ENCODE measurements around the gene CCR6. TPM values are rescaled to one million over a fixed set of nuclear protein-coding genes. Genes with fewer than 3 reads are reported as not detected.
"Not testable (repeated sequence)": the region's sequence is repeated elsewhere in the genome, so short reads cannot be mapped to it uniquely, and the experiment has no call there.

Gene CCR6
- 1 to 10 TPM; 3.1 to 5.3 TPM for total RNA-seq

GRCh38 chr6:167122827-167123657 lies at the start of gene CCR6:
TSS of gene CCR6 (plus strand) at chr6:167123096. CDS start at chr6:167136135, 13,039 bp downstream.
- ChIA-PET POLR2A (no interaction called here), CTCF (interaction anchor here (1.3 to 1.6 kb wide), 3 partner anchors 11 to 29 kb away, joined by 3 to 4 read pairs (median 4); no protein-coding TSS in a partner anchor)

GRCh38 chr6:167073679-167074274 lies 49.1 kb upstream of the CCR6 start:
- POLR2A ChIA-PET: no interaction called here

GRCh38 chr6:167077241-167077932 lies 45.5 kb upstream of the CCR6 start:
- ChIA-PET POLR2A (no interaction called here), CTCF (no interaction called here)

More at GRCh38 chr6:167073679-167074274, 49.1 kb upstream of the CCR6 start:
- CTCF ChIA-PET: no interaction called here

- CTCF ChIA-PET: interaction anchor here (1.3 kb wide), 1 partner anchor 129 kb away, joined by 3 read pairs; no protein-coding TSS in a partner anchor
- POLR2A ChIA-PET: no interaction called here
Measured at GRCh38 chr6:167078745-167079144, 44.2 kb upstream of the CCR6 start.

- ChIA-PET POLR2A (no interaction called here), CTCF (interaction anchor here (1.3 kb wide), 1 partner anchor 130 kb away, joined by 3 read pairs; no protein-coding TSS in a partner anchor)
Measured at GRCh38 chr6:167079853-167080297, 43.0 kb upstream of the CCR6 start.

DNA sequence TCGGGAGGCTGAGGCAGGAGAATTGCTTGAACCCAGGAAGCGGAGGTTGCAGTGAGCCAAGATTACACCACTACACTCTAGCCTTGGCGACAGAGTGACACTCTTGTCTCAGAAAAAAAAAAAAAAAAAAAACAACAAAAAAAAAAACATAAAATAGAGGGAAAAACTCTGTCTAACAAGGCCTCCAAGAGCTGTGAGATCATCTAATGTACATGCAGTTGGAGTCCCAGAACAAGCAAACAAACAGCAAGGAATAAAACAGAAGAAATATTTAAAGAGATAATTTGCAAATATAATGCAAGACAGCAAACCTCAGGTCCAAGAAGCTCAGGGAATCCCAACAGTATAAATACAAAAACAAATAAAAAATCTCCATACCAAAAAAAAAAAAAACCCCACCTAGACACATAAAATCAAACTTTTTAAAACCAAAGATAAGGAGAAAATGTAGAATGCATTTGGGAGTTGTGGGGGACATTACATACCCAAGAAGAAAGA lies 35.0 kb upstream of the CCR6 start:
- CTCF ChIA-PET: interaction anchor here (0.6 to 0.7 kb wide), 2 partner anchors 54 to 455 kb away, joined by 4 read pairs; no protein-coding TSS in a partner anchor

DNA sequence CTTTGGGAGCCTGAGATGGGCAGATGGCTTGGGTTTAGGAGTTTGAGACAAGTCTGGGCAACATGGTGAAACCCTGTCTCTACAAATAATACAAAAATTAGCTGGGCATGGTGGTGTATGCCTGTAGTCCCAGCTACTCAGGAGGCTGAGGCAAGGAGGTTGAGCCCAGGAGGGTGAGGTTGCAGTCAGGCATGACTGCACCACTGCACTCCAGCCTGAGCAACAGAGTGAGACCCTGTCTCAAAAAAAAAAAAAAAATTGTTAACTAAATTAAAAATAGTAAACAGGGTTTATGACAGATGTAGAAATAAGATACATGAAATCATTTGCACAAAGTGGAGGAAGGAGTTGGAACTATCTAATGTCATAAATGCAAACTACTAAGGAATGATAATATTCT lies 34.2 kb upstream of the CCR6 start:
- CTCF ChIA-PET, POLR2A ChIA-PET: not testable (repeated sequence)

More for the DNA sequence above, 35.0 kb upstream of the CCR6 start:
- POLR2A ChIA-PET: no interaction called here

DNA sequence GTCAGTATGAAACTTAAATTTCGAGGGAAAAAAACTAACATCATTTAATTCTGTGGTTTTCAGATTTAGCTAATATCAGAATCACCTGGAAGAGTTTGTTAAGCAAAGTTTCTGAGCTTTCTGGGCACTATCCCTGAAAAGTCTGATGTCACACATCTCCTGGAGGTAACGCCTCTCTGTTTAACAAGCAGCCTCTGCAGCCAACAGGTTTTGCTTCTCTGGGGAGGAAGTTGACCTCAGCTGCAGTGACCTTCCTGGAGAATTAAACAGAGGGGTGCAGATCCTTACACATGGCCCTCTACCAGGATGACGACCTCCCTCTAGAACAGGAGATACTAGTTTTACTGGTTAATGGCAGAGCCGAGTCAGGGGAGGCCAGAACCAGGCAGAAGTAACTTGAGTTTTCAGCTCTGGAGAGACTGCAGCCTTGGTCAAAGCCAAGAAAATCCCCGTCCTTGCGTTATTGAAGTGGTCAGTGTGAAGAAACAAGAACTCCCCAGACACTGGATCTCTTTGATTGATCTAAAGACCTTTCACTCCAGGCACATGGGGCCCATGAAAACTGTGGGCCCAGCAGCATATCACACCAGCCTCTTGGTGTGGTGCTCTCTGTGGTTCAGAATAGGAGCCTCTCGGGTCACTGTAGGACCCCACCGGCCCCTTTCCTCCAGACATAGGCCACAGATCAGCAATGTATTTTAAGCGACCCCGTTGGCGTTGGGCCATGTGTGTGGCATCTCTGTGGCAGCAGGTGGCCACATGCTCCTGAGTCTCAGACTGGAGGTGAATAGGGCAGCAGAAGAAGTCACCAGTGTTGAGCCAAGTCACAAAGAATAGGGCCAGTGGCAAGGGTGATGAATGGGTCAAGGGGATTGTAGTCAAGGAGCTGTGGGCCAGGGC lies 33.4 kb upstream of the CCR6 start:
- ChIA-PET CTCF (interaction anchor here (0.6 kb wide), 1 partner anchor 28 kb away, joined by 3 read pairs; no protein-coding TSS in a partner anchor), POLR2A (no interaction called here)

- POLR2A ChIA-PET: no interaction called here
- CTCF ChIA-PET: interaction anchor here (0.6 kb wide), 1 partner anchor 27 kb away, joined by 3 read pairs; no protein-coding TSS in a partner anchor
Measured at GRCh38 chr6:167090171-167090570, 32.7 kb upstream of the CCR6 start.

DNA sequence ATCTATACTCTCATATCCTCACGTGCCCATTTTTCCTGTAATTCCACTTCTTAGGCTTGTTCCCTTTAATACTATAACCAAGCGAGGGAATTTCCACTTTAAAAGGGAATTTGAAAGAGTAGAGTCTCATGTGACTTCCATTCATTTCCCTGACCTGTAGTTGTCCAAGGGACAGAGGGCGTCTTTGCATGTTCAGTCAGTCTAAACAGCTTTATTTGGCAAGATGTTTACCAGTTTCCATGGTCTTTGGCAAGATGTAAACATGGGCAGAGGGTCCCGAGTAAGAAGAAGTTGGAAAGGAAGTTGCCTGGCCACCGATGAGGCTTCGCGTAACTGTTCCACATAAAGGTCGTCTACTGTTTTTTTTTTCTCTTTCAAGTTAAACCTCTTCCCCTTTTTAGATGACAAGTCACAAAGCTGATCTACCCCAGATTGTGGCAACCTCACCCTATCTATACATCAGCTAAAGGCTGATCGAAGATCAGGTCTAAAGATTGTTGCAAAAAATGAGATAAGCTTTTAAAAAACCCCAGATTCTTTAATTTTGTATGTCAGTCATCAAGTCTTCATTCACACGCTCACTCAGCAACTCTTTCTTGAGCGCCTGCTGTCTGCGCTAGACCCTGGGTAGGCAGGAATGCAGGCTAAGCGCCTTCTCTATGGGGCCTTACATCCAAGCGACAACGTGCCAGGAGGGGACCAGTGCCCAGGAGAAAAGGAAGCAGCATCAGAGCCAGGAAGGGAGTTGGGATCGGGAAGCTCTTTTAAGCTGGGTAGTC lies 31.7 kb upstream of the CCR6 start:
- ChIA-PET POLR2A (no interaction called here), CTCF (no interaction called here)

GRCh38 chr6:167091805-167092107 lies 31.1 kb upstream of the CCR6 start:
- POLR2A ChIA-PET: no interaction called here
- CTCF ChIA-PET: no interaction called here

- ChIA-PET CTCF (no interaction called here), POLR2A (no interaction called here)
Measured at GRCh38 chr6:167092672-167093339, 30.1 kb upstream of the CCR6 start.

GRCh38 chr6:167093406-167093921 lies 29.4 kb upstream of the CCR6 start:
- ChIA-PET POLR2A (no interaction called here), CTCF (interaction anchor here (1.1 to 1.3 kb wide), 2 partner anchors 29 to 37 kb away, joined by 4 read pairs; partner anchors contain the start of gene CCR6)

DNA sequence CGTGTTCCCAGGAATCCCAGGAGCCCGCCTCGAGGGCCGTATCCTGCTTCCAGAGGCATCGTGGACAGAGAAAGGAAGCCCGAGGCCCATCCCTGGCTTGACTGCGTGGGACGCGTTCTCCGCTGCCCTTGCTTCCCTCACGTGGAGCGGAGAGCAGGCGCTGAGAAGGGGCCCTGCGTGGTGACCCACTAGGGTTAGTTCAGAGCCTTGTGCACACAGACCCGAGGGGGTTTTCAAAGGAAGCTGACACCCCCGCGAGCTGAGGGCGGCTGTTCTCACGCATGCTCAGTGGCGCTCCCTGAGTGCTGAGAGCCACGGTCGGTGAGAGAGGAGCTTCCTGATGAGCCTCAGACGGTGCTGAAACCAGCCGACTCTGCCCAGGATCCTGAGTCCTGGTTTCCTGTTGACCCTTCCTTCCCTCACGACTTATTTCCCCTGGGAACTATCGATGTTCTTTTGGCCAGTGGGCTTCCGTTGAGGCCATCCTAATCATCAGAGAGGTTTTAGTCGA lies 28.9 kb upstream of the CCR6 start:
- ChIA-PET POLR2A (interaction anchor here (1.0 kb wide), 1 partner anchor 467 kb away, joined by 3 read pairs; the partner anchor contains the start of gene RPS6KA2), CTCF (interaction anchor here (0.6 to 1.3 kb wide), 3 partner anchors 26 to 37 kb away, joined by 3 to 4 read pairs (median 4); partner anchors contain the start of gene CCR6)

DNA sequence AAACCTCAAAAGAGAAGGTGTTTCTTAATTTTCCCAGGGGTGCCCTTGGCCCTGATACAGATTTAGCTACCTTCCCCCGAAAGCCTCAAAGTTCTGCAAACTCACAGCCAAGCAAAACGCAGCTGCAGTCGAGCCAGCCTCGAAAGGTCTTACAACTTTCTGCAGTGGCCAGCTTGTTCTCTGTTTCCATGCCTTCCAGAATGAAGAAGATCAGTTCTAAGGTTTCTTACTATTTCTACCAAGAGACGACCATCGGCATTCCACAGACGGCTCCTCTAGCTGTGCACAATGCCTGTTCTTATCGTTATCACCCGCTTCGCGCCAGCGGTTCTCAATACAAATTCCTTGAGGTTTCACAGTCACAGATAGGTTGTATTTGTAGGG lies 28.5 kb upstream of the CCR6 start:
- POLR2A ChIA-PET: interaction anchor here (0.9 to 1.0 kb wide), 2 partner anchors 14 to 467 kb away, joined by 3 read pairs; partner anchors contain the start of gene RPS6KA2
- CTCF ChIA-PET: interaction anchor here (0.6 to 1.3 kb wide), 3 partner anchors 25 to 38 kb away, joined by 3 to 4 read pairs (median 4); partner anchors contain the start of gene CCR6

- CTCF ChIA-PET: interaction anchor here (0.7 to 1.3 kb wide), 4 partner anchors 15 to 143 kb away, joined by 3 to 4 read pairs (median 4); partner anchors contain the start of gene CCR6
Measured at GRCh38 chr6:167094820-167095637, 27.9 kb upstream of the CCR6 start.

More at GRCh38 chr6:167094820-167095637, 27.9 kb upstream of the CCR6 start:
- POLR2A ChIA-PET: interaction anchor here (0.9 to 1.0 kb wide), 2 partner anchors 14 to 468 kb away, joined by 3 read pairs; partner anchors contain the start of gene RPS6KA2
